ENCODE results near the gene FTCDNL1. TPM values are rescaled to one million over a fixed set of nuclear protein-coding genes. Genes with fewer than 3 reads are reported as not detected.

The FTCDNL1 gene
- total and polyA plus RNA-seq, 2 donors = 0.85 to 1.4 TPM

- 9% methylated on average over 4 of the region's 4 CpGs for WGBS
- DNase-seq (ENCODE audit: extremely low spot score) = no peak
- no peaks in the 10 kb centered on the region for H3K4me1 ChIP-seq (ENCODE audit: insufficient read depth)
- no peak overlapping the region for H3K4me3 ChIP-seq (ENCODE audit: low read depth, low read length)
- no peaks in the 10 kb centered on the region for H3K36me3 ChIP-seq (ENCODE audit: insufficient read depth)
- no peak overlapping the region for H3K27ac ChIP-seq (ENCODE audit: low read depth)
Observed at GRCh38 chr2:199861132-199861774, 10.3 kb upstream of the FTCDNL1 start.

DNA sequence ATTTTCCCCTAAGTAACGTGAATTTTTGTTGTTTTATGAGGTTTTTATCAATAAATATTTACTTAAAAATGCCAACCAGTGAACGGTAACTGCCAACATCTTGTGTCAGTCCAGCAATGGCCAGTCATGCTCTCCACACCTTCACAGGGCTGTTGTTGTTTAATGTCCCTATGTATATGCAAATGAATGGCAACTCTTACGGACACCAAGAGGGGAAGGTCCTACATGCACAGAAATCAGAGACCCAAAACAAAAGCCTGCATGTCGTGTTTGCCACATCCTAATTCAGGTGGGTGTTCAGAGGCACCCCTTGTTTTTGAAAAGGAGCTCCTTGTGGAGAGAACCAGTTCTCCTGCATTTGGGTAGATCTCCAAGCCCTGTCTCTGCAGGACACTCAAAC, 4.8 kb upstream of the FTCDNL1 start:
- no peak overlapping the region for H3K4me3 ChIP-seq (ENCODE audit: low read depth, low read length)
- H3K4me1 ChIP-seq (ENCODE audit: insufficient read depth) = no peaks in the 10 kb centered on the region
- no peak overlapping the region for H3K27ac ChIP-seq (ENCODE audit: low read depth)
- no peak for DNase-seq (ENCODE audit: extremely low spot score)
- H3K36me3 ChIP-seq (ENCODE audit: insufficient read depth) = no peaks in the 10 kb centered on the region
- WGBS = 29% methylated on average over 4 of the region's 4 CpGs

DNA sequence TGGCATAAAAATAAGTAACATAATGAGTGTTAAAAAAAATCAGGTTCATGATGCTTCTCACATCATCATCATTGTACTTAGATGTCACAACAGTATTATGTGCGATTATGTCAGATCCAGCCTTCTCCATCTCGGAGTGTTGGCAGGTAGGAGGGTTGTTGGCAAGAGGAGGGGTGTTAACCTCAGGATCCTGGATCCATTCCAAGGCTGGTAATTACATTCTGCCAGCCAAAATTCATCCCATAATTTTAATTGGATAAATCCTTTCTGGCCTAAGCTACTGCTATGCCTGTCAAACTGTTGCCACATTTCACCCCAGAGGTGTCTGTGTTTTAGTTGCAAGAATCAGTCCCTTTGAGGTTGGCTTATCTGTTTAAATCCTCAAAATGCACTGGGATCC, 891 bp upstream of the FTCDNL1 start:
- H3K4me3 ChIP-seq (ENCODE audit: low read depth, low read length) = no peak overlapping the region
- no peak overlapping the region for H3K27ac ChIP-seq (ENCODE audit: low read depth)
- H3K36me3 ChIP-seq (ENCODE audit: insufficient read depth) = no peaks in the 10 kb centered on the region
- DNase-seq (ENCODE audit: extremely low spot score) = no peak
- 85% methylated on average over 2 of the region's 2 CpGs for WGBS
- H3K4me1 ChIP-seq (ENCODE audit: insufficient read depth) = no peaks in the 10 kb centered on the region

GRCh38 chr2:199851501-199851810, 464 bp upstream of the FTCDNL1 start:
- H3K27ac ChIP-seq (ENCODE audit: low read depth) = no peak overlapping the region
- H3K36me3 ChIP-seq (ENCODE audit: insufficient read depth) = no peaks in the 10 kb centered on the region
- H3K4me3 ChIP-seq (ENCODE audit: low read depth, low read length) = peak overlapping the region; percentile 70
- 42% methylated on average over 8 of the region's 8 CpGs for WGBS
- no peak for DNase-seq (ENCODE audit: extremely low spot score)
- H3K4me1 ChIP-seq (ENCODE audit: insufficient read depth) = no peaks in the 10 kb centered on the region

- 16% methylated on average over 12 of the region's 12 CpGs for WGBS
- H3K4me3 ChIP-seq (ENCODE audit: low read depth, low read length) = peak overlapping the region; percentile 70
- H3K27ac ChIP-seq (ENCODE audit: low read depth) = no peak overlapping the region
- H3K4me1 ChIP-seq (ENCODE audit: insufficient read depth) = no peaks in the 10 kb centered on the region
- H3K36me3 ChIP-seq (ENCODE audit: insufficient read depth) = no peaks in the 10 kb centered on the region
- no peak for DNase-seq (ENCODE audit: extremely low spot score)
Observed at GRCh38 chr2:199850218-199850717, 724 bp downstream of the FTCDNL1 start.

DNA sequence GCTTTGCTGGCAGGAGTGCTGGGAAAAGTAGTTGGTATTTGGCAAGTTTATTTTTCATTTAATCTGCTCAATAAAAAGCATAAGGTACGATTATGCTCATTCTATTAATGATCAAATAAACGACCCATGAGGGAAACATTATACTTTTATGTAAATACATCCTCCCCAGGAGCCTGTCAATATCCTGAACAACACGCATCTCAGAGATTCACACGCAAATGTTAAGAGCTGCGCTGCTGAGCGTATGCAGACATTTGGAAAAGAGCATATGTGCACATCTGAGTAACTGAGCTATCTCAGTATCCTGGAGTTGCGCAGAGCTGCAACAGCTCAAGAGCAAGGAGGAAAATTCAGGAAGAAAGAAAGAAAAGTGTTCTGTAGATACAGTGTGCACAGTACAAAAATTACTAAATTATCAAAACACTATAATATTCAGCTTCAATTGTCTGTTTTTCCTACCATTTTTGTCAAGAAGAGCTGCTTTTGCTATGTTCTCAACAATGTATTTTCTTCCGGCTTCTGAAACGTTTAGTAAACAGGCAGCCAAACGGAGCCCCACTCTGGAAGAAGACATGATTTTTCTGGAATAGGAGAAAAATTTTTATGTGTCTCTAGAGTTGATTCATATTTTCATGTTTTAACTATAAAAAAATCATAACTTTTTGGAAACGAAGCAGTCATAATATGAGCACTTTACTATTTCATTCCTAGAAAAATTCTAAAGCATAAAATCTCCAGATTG, 2.4 kb downstream of the FTCDNL1 start:
- H3K4me3 ChIP-seq (ENCODE audit: low read depth, low read length) = no peak overlapping the region
- H3K27ac ChIP-seq (ENCODE audit: low read depth) = no peak overlapping the region
- no peaks in the 10 kb centered on the region for H3K4me1 ChIP-seq (ENCODE audit: insufficient read depth)
- H3K36me3 ChIP-seq (ENCODE audit: insufficient read depth) = no peaks in the 10 kb centered on the region
- no peak for DNase-seq (ENCODE audit: extremely low spot score)
- 73% methylated on average over 11 of the region's 11 CpGs for WGBS

DNA sequence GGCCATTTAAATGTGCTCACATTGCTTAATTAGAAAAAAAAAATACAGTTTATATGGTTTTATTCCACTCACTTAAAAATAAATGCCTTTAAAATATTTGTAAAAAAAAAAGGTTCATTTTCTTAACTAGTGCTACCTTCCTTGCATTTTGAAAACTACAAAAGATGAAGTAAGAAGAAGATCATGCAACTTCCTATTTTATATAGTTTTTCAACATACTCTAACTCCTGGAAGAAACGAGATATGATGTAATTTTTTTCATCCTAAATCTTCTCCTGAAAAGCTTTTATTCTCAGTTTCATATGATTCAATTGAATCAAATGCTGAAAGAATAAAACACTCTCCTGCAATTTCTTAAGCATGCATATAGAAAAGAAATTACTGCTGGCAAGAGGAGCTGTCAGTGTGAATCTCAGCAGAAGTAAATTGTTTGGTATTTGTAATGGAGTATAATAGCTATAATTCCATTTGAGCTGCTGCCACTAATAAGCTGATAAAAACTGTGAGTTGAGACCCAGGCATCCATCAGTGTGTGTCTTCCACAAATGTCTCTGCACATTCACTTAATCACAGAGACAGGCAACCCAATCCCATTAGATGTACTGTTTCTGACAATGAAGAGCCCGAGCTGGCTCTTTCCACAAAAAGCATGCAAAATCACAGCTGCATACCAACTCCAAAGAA, 3.7 kb downstream of the FTCDNL1 start:
- no peak overlapping the region for H3K27ac ChIP-seq (ENCODE audit: low read depth)
- no peak overlapping the region for H3K4me3 ChIP-seq (ENCODE audit: low read depth, low read length)
- WGBS = 27% methylated on average over 2 of the region's 2 CpGs
- H3K36me3 ChIP-seq (ENCODE audit: insufficient read depth) = no peaks in the 10 kb centered on the region
- no peaks in the 10 kb centered on the region for H3K4me1 ChIP-seq (ENCODE audit: insufficient read depth)
- DNase-seq (ENCODE audit: extremely low spot score) = no peak

GRCh38 chr2:199842631-199843395, 8.2 kb downstream of the FTCDNL1 start:
- no peaks in the 10 kb centered on the region for H3K36me3 ChIP-seq (ENCODE audit: insufficient read depth)
- no peak overlapping the region for H3K4me3 ChIP-seq (ENCODE audit: low read depth, low read length)
- 77% methylated on average over 3 of the region's 3 CpGs for WGBS
- no peak overlapping the region for H3K27ac ChIP-seq (ENCODE audit: low read depth)
- DNase-seq (ENCODE audit: extremely low spot score) = no peak
- H3K4me1 ChIP-seq (ENCODE audit: insufficient read depth) = no peaks in the 10 kb centered on the region

DNA sequence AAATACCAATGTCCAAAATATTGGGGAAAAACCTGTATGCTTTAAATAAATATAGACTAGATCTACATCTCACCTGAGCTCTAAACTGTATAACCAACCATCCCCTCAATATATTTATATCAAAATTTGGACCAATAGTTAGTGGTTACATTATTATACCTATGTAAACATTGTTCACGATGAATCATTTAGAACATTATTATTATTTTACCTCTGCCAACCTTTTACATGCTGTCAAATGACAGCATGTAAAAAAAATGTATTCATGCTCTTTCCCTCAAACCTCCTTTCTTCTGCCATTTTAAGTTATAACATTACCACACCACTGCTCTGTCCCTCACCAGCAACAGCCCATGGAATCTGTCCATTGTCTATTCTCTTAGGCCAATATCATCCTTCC, 9.6 kb downstream of the FTCDNL1 start:
- Histone ChIP-seq H3K4me1 (ENCODE audit: insufficient read depth) (no peaks in the 10 kb centered on the region), H3K27ac (ENCODE audit: low read depth) (no peak overlapping the region), H3K4me3 (ENCODE audit: low read depth, low read length) (no peak overlapping the region), H3K36me3 (ENCODE audit: insufficient read depth) (no peaks in the 10 kb centered on the region)
- DNase-seq (ENCODE audit: extremely low spot score) = no peak
- 93% methylated on average over 1 of the region's 1 CpG for WGBS

GRCh38 chr2:199838399-199838798, 12.6 kb downstream of the FTCDNL1 start:
- no peak for DNase-seq (ENCODE audit: extremely low spot score)
- 69% methylated on average over 5 of the region's 5 CpGs for WGBS
- no peak overlapping the region for H3K4me3 ChIP-seq (ENCODE audit: low read depth, low read length)
- H3K27ac ChIP-seq (ENCODE audit: low read depth) = no peak overlapping the region
- no peaks in the 10 kb centered on the region for H3K36me3 ChIP-seq (ENCODE audit: insufficient read depth)
- H3K4me1 ChIP-seq (ENCODE audit: insufficient read depth) = no peaks in the 10 kb centered on the region

GRCh38 chr2:199836943-199837342, 14.0 kb downstream of the FTCDNL1 start:
- 89% methylated on average over 1 of the region's 1 CpG for WGBS
- Histone ChIP-seq H3K27ac (ENCODE audit: low read depth) (no peak overlapping the region), H3K4me1 (ENCODE audit: insufficient read depth) (no peaks in the 10 kb centered on the region), H3K4me3 (ENCODE audit: low read depth, low read length) (no peak overlapping the region), H3K36me3 (ENCODE audit: insufficient read depth) (no peaks in the 10 kb centered on the region)
- no peak for DNase-seq (ENCODE audit: extremely low spot score)

- 43% methylated on average over 1 of the region's 1 CpG for WGBS
- no peak overlapping the region for H3K27ac ChIP-seq (ENCODE audit: low read depth)
- no peak for DNase-seq (ENCODE audit: extremely low spot score)
Observed at GRCh38 chr2:199833525-199833924, 17.5 kb downstream of the FTCDNL1 start.

GRCh38 chr2:199830531-199830930, 20.5 kb downstream of the FTCDNL1 start:
- Histone ChIP-seq H3K4me1 (ENCODE audit: insufficient read depth) (no peaks in the 10 kb centered on the region), H3K4me3 (ENCODE audit: low read depth, low read length) (no peak overlapping the region), H3K27ac (ENCODE audit: low read depth) (no peak overlapping the region), H3K36me3 (ENCODE audit: insufficient read depth) (no peaks in the 10 kb centered on the region)
- no peak for DNase-seq (ENCODE audit: extremely low spot score)
- WGBS = 64% methylated on average over 9 of the region's 9 CpGs

More at GRCh38 chr2:199833525-199833924, 17.5 kb downstream of the FTCDNL1 start:
- Histone ChIP-seq H3K4me1 (ENCODE audit: insufficient read depth) (no peaks in the 10 kb centered on the region), H3K36me3 (ENCODE audit: insufficient read depth) (no peaks in the 10 kb centered on the region), H3K4me3 (ENCODE audit: low read depth, low read length) (no peak overlapping the region)

Measured in urinary bladder (tissue), 4 donors.